ENCODE measurements around the gene TBL1X.

DNA sequence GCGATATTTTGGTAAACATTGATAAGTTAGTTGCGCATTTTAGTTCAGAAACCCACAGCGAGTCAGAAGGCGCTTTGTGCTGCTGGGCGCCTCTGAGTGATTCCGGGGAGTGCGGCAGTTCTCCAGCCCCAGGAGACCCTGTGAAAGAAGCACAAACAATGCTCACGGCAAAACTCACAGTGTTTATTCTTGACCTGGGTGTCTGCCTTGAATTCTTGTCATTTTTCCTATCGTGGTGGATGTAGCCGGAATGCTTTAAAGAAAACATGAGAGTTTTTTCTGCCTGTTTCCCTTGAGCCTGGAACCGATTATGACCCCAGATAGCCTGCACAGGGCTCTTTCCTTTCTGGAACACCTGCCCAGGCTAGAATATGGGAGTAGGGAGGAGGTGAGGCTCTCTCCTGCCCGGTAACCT, 6.7 kb downstream of the TBL1X start:
- TF ChIP-seq, protein P1, sequence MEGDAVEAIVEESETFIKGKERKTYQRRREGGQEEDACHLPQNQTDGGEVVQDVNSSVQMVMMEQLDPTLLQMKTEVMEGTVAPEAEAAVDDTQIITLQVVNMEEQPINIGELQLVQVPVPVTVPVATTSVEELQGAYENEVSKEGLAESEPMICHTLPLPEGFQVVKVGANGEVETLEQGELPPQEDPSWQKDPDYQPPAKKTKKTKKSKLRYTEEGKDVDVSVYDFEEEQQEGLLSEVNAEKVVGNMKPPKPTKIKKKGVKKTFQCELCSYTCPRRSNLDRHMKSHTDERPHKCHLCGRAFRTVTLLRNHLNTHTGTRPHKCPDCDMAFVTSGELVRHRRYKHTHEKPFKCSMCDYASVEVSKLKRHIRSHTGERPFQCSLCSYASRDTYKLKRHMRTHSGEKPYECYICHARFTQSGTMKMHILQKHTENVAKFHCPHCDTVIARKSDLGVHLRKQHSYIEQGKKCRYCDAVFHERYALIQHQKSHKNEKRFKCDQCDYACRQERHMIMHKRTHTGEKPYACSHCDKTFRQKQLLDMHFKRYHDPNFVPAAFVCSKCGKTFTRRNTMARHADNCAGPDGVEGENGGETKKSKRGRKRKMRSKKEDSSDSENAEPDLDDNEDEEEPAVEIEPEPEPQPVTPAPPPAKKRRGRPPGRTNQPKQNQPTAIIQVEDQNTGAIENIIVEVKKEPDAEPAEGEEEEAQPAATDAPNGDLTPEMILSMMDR (IDR thresholded peaks at IDR 0.05), result no peak
- no peak for TF ChIP-seq POLR2A (IDR thresholded peaks at IDR 0.05)
